HG02840 (cell line): ENCODE measurements around the gene COMMD3.
"Not testable (repeated sequence)": the region's sequence is repeated elsewhere in the genome, so short reads cannot be mapped to it uniquely, and the experiment has no call there.

ENCODE experiments used
- ATAC-seq: cut with Tn5 transposase; IDR thresholded peaks from one replicate; pipeline ENCODE4 v1.9.1; 2021; ENCODE audit warnings: mild to moderate bottlenecking, moderate library complexity, moderate number of reproducible peaks; ENCODE audit not compliant: unreplicated experiment, low FRiP score

Gene COMMD3

GRCh38 chr10:22335173-22335933 lies 19.2 kb downstream of the COMMD3 start:
- no peak for ATAC-seq

- ATAC-seq = no peak
These were observed 22.2 kb downstream of the COMMD3 start for GRCh38 chr10:22338185-22338900.

GRCh38 chr10:22338931-22339330 lies 22.7 kb downstream of the COMMD3 start:
- ATAC-seq = no peak

GRCh38 chr10:22339761-22340328 lies 23.7 kb downstream of the COMMD3 start:
- ATAC-seq = no peak

- ATAC-seq = peak; percentile 46
These were observed 24.4 kb downstream of the COMMD3 start for GRCh38 chr10:22340329-22341189.

GRCh38 chr10:22341190-22341925 lies 25.2 kb downstream of the COMMD3 start:
- ATAC-seq = peak; percentile 10

GRCh38 chr10:22341926-22342196 lies 25.7 kb downstream of the COMMD3 start:
- ATAC-seq = no peak

GRCh38 chr10:22342421-22342820 lies 26.2 kb downstream of the COMMD3 start:
- ATAC-seq = no peak

- peak; percentile 31 for ATAC-seq
These were observed 27.5 kb downstream of the COMMD3 start for GRCh38 chr10:22343731-22344130.

- ATAC-seq = peak; percentile 7
These were observed 28.1 kb downstream of the COMMD3 start for GRCh38 chr10:22344249-22344648.

- ATAC-seq = no peak
These were observed 28.7 kb downstream of the COMMD3 start for GRCh38 chr10:22344781-22345300.

- no peak for ATAC-seq
These were observed 29.3 kb downstream of the COMMD3 start, which contains the start of gene SPAG6 for GRCh38 chr10:22345301-22346095. Gene SPAG6, plus strand, starts transcription at chr10:22345496. Its CDS starts 116 bp downstream, at chr10:22345612.

GRCh38 chr10:22346096-22346661 lies 30.0 kb downstream of the COMMD3 start:
- no peak for ATAC-seq

- ATAC-seq = no peak
These were observed 33.6 kb downstream of the COMMD3 start for GRCh38 chr10:22349755-22350154.

GRCh38 chr10:22351131-22351703 lies 35.0 kb downstream of the COMMD3 start:
- ATAC-seq = no peak

- ATAC-seq = no peak
These were observed 40.2 kb downstream of the COMMD3 start for GRCh38 chr10:22356324-22356873.

- not testable (repeated sequence) for ATAC-seq
These were observed 41.6 kb downstream of the COMMD3 start for GRCh38 chr10:22357770-22358169.

GRCh38 chr10:22363305-22363704 lies 47.1 kb downstream of the COMMD3 start:
- no peak for ATAC-seq
